HG03097 (cell line): ENCODE results near the gene GABRB3.

Experiments used
- ATAC-seq: cut with Tn5 transposase; IDR thresholded peaks from one replicate; pipeline ENCODE4 v1.9.1; 2021; ENCODE audit not compliant: unreplicated experiment, low FRiP score

GABRB3 gene

GRCh38 chr15:26682598-26683164, 90.2 kb downstream of the GABRB3 start:
- ATAC-seq, result no peak

- ATAC-seq, result no peak
Observed at GRCh38 chr15:26679927-26680326, 92.9 kb downstream of the GABRB3 start.

- ATAC-seq, result no peak
Observed at GRCh38 chr15:26676115-26676514, 96.8 kb downstream of the GABRB3 start.

GRCh38 chr15:26674467-26674866, 98.4 kb downstream of the GABRB3 start:
- ATAC-seq, result no peak

- no peak for ATAC-seq
Observed at GRCh38 chr15:26673445-26673844, 99.4 kb downstream of the GABRB3 start.

- ATAC-seq, result no peak
Observed at GRCh38 chr15:26670116-26670515, 102.8 kb downstream of the GABRB3 start.

GRCh38 chr15:26667222-26667988, 105.5 kb downstream of the GABRB3 start:
- no peak for ATAC-seq

- ATAC-seq, result no peak
Observed at GRCh38 chr15:26665957-26666791, 106.7 kb downstream of the GABRB3 start.

GRCh38 chr15:26662283-26662682, 110.6 kb downstream of the GABRB3 start:
- ATAC-seq, result no peak

GRCh38 chr15:26661748-26662147, 111.1 kb downstream of the GABRB3 start:
- no peak for ATAC-seq

- no peak for ATAC-seq
Observed at GRCh38 chr15:26661107-26661506, 111.8 kb downstream of the GABRB3 start.

- ATAC-seq, result no peak
Observed at GRCh38 chr15:26660241-26660640, 112.6 kb downstream of the GABRB3 start.

GRCh38 chr15:26658290-26658689, 114.6 kb downstream of the GABRB3 start:
- no peak for ATAC-seq

- ATAC-seq, result no peak
Observed at GRCh38 chr15:26656080-26656479, 116.8 kb downstream of the GABRB3 start.

- ATAC-seq, result no peak
Observed at GRCh38 chr15:26651909-26652308, 121.0 kb downstream of the GABRB3 start.

- ATAC-seq, result no peak
Observed at GRCh38 chr15:26648676-26649075, 124.2 kb downstream of the GABRB3 start.

GRCh38 chr15:26644948-26645347, 127.9 kb downstream of the GABRB3 start:
- no peak for ATAC-seq

- no peak for ATAC-seq
Observed at GRCh38 chr15:26641144-26641543, 131.7 kb downstream of the GABRB3 start.

GRCh38 chr15:26640601-26641000, 132.3 kb downstream of the GABRB3 start:
- ATAC-seq, result no peak

- no peak for ATAC-seq
Observed at GRCh38 chr15:26639966-26640365, 132.9 kb downstream of the GABRB3 start.

GRCh38 chr15:26635614-26636013, 137.3 kb downstream of the GABRB3 start:
- ATAC-seq, result no peak
